ENCODE results near the gene OSGIN1.
"Not testable (repeated sequence)": the region's sequence is repeated elsewhere in the genome, so short reads cannot be mapped to it uniquely, and the experiment has no call there.

- not testable (repeated sequence) for TF ChIP-seq CTCF, POLR2A (IDR thresholded peaks at IDR 0.05)
Measured at GRCh38 chr16:83941546-83941945, 11.5 kb upstream of the OSGIN1 start.

Data from Peyer's patch (tissue), 4 donors.